ENCODE measurements around the gene PPP4R1. TPM values are rescaled to one million over a fixed set of nuclear protein-coding genes. Genes with fewer than 3 reads are reported as not detected.

PPP4R1 gene
- polyA plus RNA-seq, 1 donor (not counting 4 experiments of a cell fraction or from before 2014, with no cell fraction given) = 200 TPM

- Histone ChIP-seq H4K20me1 (ENCODE audit: control insufficient read depth, extremely low read depth, insufficient read depth, low read length) (peaks cover 12% of the 10 kb centered on the region), H2AFZ (ENCODE audit: control insufficient read depth, low read length) (no peak overlapping the region), H3K27ac (ENCODE audit: control insufficient read depth, insufficient read depth, low read length) (no peak overlapping the region), H3K9me3 (ENCODE audit: control insufficient read depth, low read depth, low read length) (no peaks in the 10 kb centered on the region), H3K9me1 (ENCODE audit: control insufficient read depth, extremely low read depth, insufficient read depth, low read length) (no peaks in the 10 kb centered on the region), H3K4me1 (ENCODE audit: control insufficient read depth, extremely low read depth, insufficient read depth, low read length) (no peaks in the 10 kb centered on the region), H3K4me3 (ENCODE audit: control insufficient read depth in 2 of 3, extremely low read depth in 1 of 3, insufficient read depth in 2 of 3, low read depth in 1 of 3, low read length in 3 of 3) (no peak overlapping the region), H3K27me3 (ENCODE audit: control insufficient read depth, extremely low read depth, insufficient read depth, low read length) (no peaks in the 10 kb centered on the region), H3K9ac (ENCODE audit: control insufficient read depth, extremely low read depth, insufficient read depth, low read length) (no peak overlapping the region), H3K36me3 (ENCODE audit: control insufficient read depth in 2 of 2, extremely low read depth in 1 of 2, insufficient read depth in 2 of 2, low read length in 2 of 2) (peaks cover 40 to 47% of the 10 kb centered on the region in 2 experiments), H3K79me2 (ENCODE audit: control insufficient read depth, insufficient read depth, low read length) (peaks cover 22% of the 10 kb centered on the region), H3K4me2 (ENCODE audit: control insufficient read depth, extremely low read depth, insufficient read depth, low read depth, low read length) (no peak overlapping the region)
- DNase-seq (ENCODE audit: low read depth, low spot score) (no peak), FAIRE-seq (no peak)
- dilution Hi-C loops (cut with MboI; ENCODE audit: extremely low pct_ligation_motif_present, low sequenced_read_pairs) = no loop called here
- no peak for TF ChIP-seq EZH2 (IDR thresholded peaks at IDR 0.05; ENCODE audit: low read length)
- TF ChIP-seq, protein P1, sequence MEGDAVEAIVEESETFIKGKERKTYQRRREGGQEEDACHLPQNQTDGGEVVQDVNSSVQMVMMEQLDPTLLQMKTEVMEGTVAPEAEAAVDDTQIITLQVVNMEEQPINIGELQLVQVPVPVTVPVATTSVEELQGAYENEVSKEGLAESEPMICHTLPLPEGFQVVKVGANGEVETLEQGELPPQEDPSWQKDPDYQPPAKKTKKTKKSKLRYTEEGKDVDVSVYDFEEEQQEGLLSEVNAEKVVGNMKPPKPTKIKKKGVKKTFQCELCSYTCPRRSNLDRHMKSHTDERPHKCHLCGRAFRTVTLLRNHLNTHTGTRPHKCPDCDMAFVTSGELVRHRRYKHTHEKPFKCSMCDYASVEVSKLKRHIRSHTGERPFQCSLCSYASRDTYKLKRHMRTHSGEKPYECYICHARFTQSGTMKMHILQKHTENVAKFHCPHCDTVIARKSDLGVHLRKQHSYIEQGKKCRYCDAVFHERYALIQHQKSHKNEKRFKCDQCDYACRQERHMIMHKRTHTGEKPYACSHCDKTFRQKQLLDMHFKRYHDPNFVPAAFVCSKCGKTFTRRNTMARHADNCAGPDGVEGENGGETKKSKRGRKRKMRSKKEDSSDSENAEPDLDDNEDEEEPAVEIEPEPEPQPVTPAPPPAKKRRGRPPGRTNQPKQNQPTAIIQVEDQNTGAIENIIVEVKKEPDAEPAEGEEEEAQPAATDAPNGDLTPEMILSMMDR (optimal IDR thresholded peaks at IDR 0.05 in 1 of 3, IDR thresholded peaks at IDR 0.05 in 1 of 3, conservative IDR thresholded peaks at IDR 0.05 in 1 of 3; ENCODE audit: extremely low read depth in 1 of 3, insufficient read depth in 2 of 3, low read length in 3 of 3) = no peak
Measured at GRCh38 chr18:9546468-9546867, 67.9 kb downstream of the PPP4R1 start.

GRCh38 chr18:9545029-9545428, 69.3 kb downstream of the PPP4R1 start:
- Histone ChIP-seq H3K4me3 (ENCODE audit: control insufficient read depth in 2 of 3, extremely low read depth in 1 of 3, insufficient read depth in 2 of 3, low read depth in 1 of 3, low read length in 3 of 3) (no peak overlapping the region), H3K4me1 (ENCODE audit: control insufficient read depth, extremely low read depth, insufficient read depth, low read length) (peaks cover 5% of the 10 kb centered on the region), H3K4me2 (ENCODE audit: control insufficient read depth, extremely low read depth, insufficient read depth, low read depth, low read length) (no peak overlapping the region), H4K20me1 (ENCODE audit: control insufficient read depth, extremely low read depth, insufficient read depth, low read length) (no peaks in the 10 kb centered on the region), H3K9me3 (ENCODE audit: control insufficient read depth, low read depth, low read length) (no peaks in the 10 kb centered on the region), H3K27ac (ENCODE audit: control insufficient read depth, insufficient read depth, low read length) (no peak overlapping the region), H3K79me2 (ENCODE audit: control insufficient read depth, insufficient read depth, low read length) (peaks cover 10% of the 10 kb centered on the region), H3K9me1 (ENCODE audit: control insufficient read depth, extremely low read depth, insufficient read depth, low read length) (no peaks in the 10 kb centered on the region), H3K36me3 (ENCODE audit: control insufficient read depth in 2 of 2, extremely low read depth in 1 of 2, insufficient read depth in 2 of 2, low read length in 2 of 2) (peaks cover 32 to 37% of the 10 kb centered on the region in 2 experiments), H3K9ac (ENCODE audit: control insufficient read depth, extremely low read depth, insufficient read depth, low read length) (no peak overlapping the region), H3K27me3 (ENCODE audit: control insufficient read depth, extremely low read depth, insufficient read depth, low read length) (no peaks in the 10 kb centered on the region), H2AFZ (ENCODE audit: control insufficient read depth, low read length) (no peak overlapping the region)
- TF ChIP-seq, protein P1 (optimal IDR thresholded peaks at IDR 0.05 in 1 of 3, IDR thresholded peaks at IDR 0.05 in 1 of 3, conservative IDR thresholded peaks at IDR 0.05 in 1 of 3; ENCODE audit: extremely low read depth in 1 of 3, insufficient read depth in 2 of 3, low read length in 3 of 3) = no peak
- no peak for TF ChIP-seq EZH2 (IDR thresholded peaks at IDR 0.05; ENCODE audit: low read length)
- DNase-seq (ENCODE audit: low read depth, low spot score) (no peak), FAIRE-seq (no peak)
- dilution Hi-C loops (cut with MboI; ENCODE audit: extremely low pct_ligation_motif_present, low sequenced_read_pairs) = no loop called here

All from keratinocyte (primary cell).